ENCODE data around the gene PCDHGA1.

PCDHGA1 gene

GRCh38 chr5:141441571-141442170 is 111.4 kb downstream of the PCDHGA1 start:
- no peak for DNase-seq (ENCODE audit: low read depth)

- DNase-seq (ENCODE audit: low read depth), result no peak
Observed at GRCh38 chr5:141465351-141465750, 135.0 kb downstream of the PCDHGA1 start.

GRCh38 chr5:141475625-141476131 is 145.4 kb downstream of the PCDHGA1 start, which contains the start of gene PCDHGC3:
PCDHGC3 (plus strand) TSS chr5:141475966; CDS start chr5:141476117, 151 bp downstream.
- DNase-seq (ENCODE audit: low read depth), result no peak

- no peak for DNase-seq (ENCODE audit: low read depth)
Observed at GRCh38 chr5:141476132-141476911, 146.0 kb downstream of the PCDHGA1 start.

- DNase-seq (ENCODE audit: low read depth), result no peak
Observed at GRCh38 chr5:141477044-141477575, 146.8 kb downstream of the PCDHGA1 start.

GRCh38 chr5:141477815-141478214 is 147.5 kb downstream of the PCDHGA1 start:
- DNase-seq (ENCODE audit: low read depth), result no peak

GRCh38 chr5:141478321-141478945 is 148.1 kb downstream of the PCDHGA1 start:
- no peak for DNase-seq (ENCODE audit: low read depth)

- DNase-seq (ENCODE audit: low read depth), result no peak
Observed at GRCh38 chr5:141479776-141480175, 149.5 kb downstream of the PCDHGA1 start.

GRCh38 chr5:141483902-141484301 is 153.6 kb downstream of the PCDHGA1 start:
- no peak for DNase-seq (ENCODE audit: low read depth)

GRCh38 chr5:141484310-141484640 is 154.0 kb downstream of the PCDHGA1 start:
- DNase-seq (ENCODE audit: low read depth), result no peak

- DNase-seq (ENCODE audit: low read depth), result no peak
Observed at GRCh38 chr5:141484641-141485311, 154.5 kb downstream of the PCDHGA1 start, which contains the start of gene PCDHGC4. PCDHGC4 (plus strand) TSS chr5:141485030; CDS start chr5:141485174, 144 bp downstream.

GRCh38 chr5:141485321-141486055 is 155.2 kb downstream of the PCDHGA1 start:
- no peak for DNase-seq (ENCODE audit: low read depth)

- DNase-seq (ENCODE audit: low read depth), result no peak
Observed at GRCh38 chr5:141486091-141486490, 155.8 kb downstream of the PCDHGA1 start.

- no peak for DNase-seq (ENCODE audit: low read depth)
Observed at GRCh38 chr5:141487131-141487530, 156.8 kb downstream of the PCDHGA1 start.

- DNase-seq (ENCODE audit: low read depth), result no peak
Observed at GRCh38 chr5:141488591-141489561, 158.6 kb downstream of the PCDHGA1 start, which contains the start of gene PCDHGC5. PCDHGC5 (plus strand) TSS chr5:141489081; CDS start chr5:141489241, 160 bp downstream.

- DNase-seq (ENCODE audit: low read depth), result no peak
Observed at GRCh38 chr5:141489841-141490240, 159.5 kb downstream of the PCDHGA1 start.

GRCh38 chr5:141490271-141490670 is 160.0 kb downstream of the PCDHGA1 start:
- DNase-seq (ENCODE audit: low read depth), result no peak

GRCh38 chr5:141490771-141491170 is 160.5 kb downstream of the PCDHGA1 start:
- DNase-seq (ENCODE audit: low read depth), result no peak

- DNase-seq (ENCODE audit: low read depth), result no peak
Observed at GRCh38 chr5:141491323-141492167, 161.2 kb downstream of the PCDHGA1 start.
